22Rv1 (cell line): ENCODE measurements around the gene KRT28.

Experiments
- H3K27ac ChIP-seq: fragments of 450-650 bp; 2 replicates; pipeline ENCODE4 v1.5.1; 2017
- CTCF ChIP-seq: fragments of 450-650 bp; IDR thresholded peaks from 2 replicates; pipeline ENCODE4 v1.5.1; 2017; ENCODE audit warnings: mild to moderate bottlenecking
- ZFX ChIP-seq: fragments of 450-650 bp; IDR thresholded peaks from 2 replicates; pipeline ENCODE4 v1.6.1; 2017; ENCODE audit warnings: antibody characterized with exemption, borderline replicate concordance

The KRT28 gene

DNA sequence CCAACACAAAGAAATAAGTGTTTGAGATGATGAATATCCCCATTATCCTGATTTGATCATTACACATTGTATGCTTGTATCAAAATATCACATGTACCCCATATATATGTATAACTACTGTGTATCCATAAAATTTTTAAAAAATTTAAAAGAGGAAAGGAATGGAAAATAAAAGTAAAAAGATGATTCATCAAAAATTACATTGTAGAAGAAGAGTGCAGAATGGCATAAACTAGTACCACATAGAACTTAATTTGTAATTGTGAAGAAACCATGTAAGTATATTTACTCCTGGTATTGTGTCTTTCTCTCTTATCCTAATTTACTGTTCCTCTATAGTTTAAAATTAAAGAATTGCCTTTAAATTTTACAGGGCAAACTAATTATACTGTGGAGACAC is 34.1 kb upstream of the KRT28 start:
- TF ChIP-seq ZFX (no peak), CTCF (no peak)
- H3K27ac ChIP-seq, result no peak overlapping the region

GRCh38 chr17:40832840-40833239 is 33.1 kb upstream of the KRT28 start:
- TF ChIP-seq CTCF, result no peak
- TF ChIP-seq ZFX, result no peak
- no peak overlapping the region for H3K27ac ChIP-seq

- TF ChIP-seq CTCF (no peak), ZFX (no peak)
- no peak overlapping the region for H3K27ac ChIP-seq
These were observed 30.5 kb upstream of the KRT28 start for GRCh38 chr17:40830085-40830776.

GRCh38 chr17:40828454-40829044 is 28.8 kb upstream of the KRT28 start:
- no peak overlapping the region for H3K27ac ChIP-seq
- TF ChIP-seq CTCF (no peak), ZFX (no peak)

- TF ChIP-seq CTCF, result no peak
- TF ChIP-seq ZFX, result no peak
- H3K27ac ChIP-seq, result no peak overlapping the region
These were observed 28.1 kb upstream of the KRT28 start for GRCh38 chr17:40827746-40828453.

- TF ChIP-seq CTCF, result no peak
- no peak for TF ChIP-seq ZFX
- no peak overlapping the region for H3K27ac ChIP-seq
These were observed 25.8 kb upstream of the KRT28 start for GRCh38 chr17:40825599-40825998.
